GM18507 (cell line): ENCODE measurements around the gene PLEKHA5.
"Not testable (repeated sequence)": the region's sequence is repeated elsewhere in the genome, so short reads cannot be mapped to it uniquely, and the experiment has no call there.

Source experiments
- DNase-seq: peaks from one replicate; pipeline ENCODE4 v3.0.0; 2011; ENCODE audit warnings: low read depth; ENCODE audit not compliant: insufficient read length; ENCODE audit errors: extremely low spot score
- FAIRE-seq: peaks from 2 replicates; lab custom pipeline; 2011; peaks lifted over from hg19 to GRCh38; lab: Jason Lieb, UNC

Gene PLEKHA5, protein sequence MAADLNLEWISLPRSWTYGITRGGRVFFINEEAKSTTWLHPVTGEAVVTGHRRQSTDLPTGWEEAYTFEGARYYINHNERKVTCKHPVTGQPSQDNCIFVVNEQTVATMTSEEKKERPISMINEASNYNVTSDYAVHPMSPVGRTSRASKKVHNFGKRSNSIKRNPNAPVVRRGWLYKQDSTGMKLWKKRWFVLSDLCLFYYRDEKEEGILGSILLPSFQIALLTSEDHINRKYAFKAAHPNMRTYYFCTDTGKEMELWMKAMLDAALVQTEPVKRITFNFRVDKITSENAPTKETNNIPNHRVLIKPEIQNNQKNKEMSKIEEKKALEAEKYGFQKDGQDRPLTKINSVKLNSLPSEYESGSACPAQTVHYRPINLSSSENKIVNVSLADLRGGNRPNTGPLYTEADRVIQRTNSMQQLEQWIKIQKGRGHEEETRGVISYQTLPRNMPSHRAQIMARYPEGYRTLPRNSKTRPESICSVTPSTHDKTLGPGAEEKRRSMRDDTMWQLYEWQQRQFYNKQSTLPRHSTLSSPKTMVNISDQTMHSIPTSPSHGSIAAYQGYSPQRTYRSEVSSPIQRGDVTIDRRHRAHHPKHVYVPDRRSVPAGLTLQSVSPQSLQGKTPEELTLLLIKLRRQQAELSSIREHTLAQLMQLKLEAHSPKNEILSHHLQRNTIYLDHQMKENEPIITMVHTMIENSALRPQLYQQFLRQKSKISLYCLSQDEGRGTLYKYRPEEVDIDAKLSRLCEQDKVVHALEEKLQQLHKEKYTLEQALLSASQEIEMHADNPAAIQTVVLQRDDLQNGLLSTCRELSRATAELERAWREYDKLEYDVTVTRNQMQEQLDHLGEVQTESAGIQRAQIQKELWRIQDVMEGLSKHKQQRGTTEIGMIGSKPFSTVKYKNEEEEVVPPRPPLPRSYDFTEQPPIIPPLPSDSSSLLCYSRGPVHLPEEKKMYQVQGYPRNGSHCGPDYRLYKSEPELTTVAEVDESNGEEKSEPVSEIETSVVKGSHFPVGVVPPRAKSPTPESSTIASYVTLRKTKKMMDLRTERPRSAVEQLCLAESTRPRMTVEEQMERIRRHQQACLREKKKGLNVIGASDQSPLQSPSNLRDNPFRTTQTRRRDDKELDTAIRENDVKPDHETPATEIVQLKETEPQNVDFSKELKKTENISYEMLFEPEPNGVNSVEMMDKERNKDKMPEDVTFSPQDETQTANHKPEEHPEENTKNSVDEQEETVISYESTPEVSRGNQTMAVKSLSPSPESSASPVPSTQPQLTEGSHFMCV

DNA sequence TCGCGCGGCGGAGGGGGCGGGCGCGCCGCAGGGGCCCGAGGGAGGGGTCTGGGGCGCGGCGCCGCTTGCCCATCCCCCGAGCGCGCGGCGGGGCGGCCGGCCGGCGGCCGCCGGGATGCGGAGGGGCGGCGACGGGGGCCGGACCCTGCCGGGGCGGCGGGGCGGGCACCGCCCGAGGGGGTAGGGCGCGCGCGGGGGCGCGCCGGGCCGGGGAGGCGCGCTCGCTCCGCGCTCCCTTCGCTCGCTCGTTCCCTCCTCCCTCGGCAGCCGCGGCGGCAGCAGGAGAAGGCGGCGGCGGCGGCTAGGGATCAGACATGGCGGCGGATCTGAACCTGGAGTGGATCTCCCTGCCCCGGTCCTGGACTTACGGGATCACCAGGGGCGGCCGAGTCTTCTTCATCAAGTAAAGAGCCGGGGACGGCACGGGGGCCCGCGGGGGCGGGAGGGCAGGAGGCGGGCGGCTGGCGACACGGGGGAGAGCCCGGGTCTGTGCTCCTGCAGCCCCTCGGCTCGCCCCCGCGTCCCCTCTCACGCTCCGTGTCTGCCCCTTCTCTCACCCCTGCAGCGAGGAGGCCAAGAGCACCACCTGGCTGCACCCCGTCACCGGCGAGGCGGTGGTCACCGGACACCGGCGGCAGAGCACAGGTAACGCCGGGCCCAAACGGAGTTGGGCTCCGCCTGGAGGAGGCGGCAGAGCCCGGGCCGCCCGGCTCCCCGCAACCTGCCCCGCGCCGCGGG, at the start of gene PLEKHA5:
TSS of gene PLEKHA5 (plus strand) at position 248 of the 738 bp plus-strand sequence. CDS start at position 315, 67 bp downstream.
- FAIRE-seq, result no peak
- DNase-seq, result no peak

DNA sequence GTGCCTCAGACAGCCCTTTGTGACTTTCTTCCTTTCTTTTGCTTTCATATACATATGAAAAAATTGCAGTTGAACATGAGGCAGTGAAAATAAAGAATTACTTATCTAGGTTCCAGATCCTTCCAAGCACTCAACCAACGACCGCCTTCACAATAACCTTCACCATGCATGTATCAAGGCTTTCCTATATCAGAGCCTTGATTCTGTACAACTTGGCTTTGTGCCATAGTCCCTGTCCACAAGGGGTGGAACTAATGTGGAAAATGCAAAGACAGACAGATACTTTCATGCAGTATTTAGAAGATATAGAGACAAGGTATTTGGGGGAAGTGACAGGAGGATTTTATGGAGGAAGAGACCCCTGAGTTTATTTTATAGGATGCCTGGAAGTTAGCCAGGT, 48.6 kb upstream of the PLEKHA5 start:
- FAIRE-seq (no peak), DNase-seq (no peak)

DNA sequence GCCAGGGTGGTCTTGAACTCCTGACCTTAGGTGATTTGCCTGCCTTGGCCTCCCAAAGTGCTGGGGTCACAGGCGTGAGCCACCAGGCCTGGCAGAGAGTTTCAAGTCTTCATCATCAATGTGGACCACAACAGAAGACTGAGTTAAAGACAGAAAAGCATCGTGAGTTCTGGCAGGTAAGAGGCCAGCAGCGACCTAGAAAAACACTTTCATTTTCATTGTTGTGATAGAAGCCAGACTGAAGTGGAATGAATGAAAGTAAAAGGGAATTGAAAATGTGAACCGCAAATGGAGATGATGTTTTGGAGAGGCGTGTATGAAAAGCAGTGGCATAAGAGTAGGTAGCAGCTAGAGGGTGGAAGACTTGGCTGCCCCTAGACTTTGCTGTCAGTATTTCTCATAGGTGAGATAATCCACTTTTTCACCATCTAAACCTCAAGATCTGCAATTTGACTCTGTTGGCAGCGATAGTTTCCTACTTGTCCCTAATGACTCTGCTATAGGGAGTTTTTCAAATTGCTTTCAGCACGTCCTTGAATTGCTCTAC, 47.1 kb upstream of the PLEKHA5 start:
- DNase-seq (no peak), FAIRE-seq (no peak)

DNA sequence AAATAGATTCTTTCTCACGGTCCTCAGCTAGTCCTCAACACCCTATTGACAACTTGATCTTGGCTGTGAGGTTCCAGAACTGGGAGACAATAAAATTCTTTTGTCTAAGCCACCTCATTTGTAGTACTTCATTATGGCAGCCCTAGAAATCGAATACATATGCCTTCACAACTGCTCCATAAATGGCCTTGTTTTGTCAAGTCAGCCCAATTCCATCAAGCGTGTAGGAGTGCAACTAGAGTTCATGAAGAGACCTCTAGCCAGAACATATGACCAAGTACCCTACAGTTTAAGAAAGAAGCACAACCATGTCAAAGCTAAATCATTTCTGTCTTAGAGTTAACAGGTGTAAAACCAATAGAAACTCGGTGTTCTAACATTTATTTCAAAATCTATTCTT, 45.0 kb upstream of the PLEKHA5 start:
- DNase-seq (no peak), FAIRE-seq (no peak)

DNA sequence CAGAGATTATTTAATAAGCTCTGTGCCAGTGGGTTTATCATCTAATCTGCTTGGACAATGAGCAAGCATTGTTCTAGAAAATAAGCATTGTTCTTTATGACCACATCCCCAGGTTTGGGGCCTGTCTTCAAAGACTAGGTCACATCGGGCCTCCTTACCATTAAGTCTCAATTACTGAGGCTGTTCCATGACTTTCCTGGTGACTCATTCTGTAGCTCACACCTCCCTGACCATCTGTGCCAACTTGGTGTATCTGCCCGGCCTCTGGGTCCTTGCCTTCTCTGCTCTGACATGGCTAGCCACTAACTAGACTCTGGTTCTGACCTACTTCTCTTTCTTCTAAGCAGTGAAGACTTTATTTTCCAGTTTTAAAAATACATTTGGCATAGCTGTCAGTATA, 44.4 kb upstream of the PLEKHA5 start:
- FAIRE-seq (no peak), DNase-seq (no peak)

DNA sequence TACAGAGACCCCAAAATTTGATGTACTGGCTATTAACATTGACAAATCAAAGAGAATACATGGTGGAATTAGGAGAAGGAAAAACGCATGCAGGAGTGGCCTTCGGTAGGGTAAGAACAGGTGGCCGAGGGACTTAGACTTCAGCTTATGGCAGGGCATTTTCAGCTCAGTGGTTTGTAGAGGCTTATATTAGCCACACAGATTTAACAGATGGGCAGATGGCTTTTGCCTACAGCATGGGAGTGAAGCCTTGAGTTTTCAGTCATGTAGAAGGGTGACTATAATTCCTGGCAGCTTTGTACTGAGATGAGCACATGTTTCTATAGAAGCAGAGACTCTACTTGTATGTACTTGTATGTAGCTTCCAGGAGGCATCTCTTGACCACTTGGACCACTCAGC, 40.9 kb upstream of the PLEKHA5 start:
- FAIRE-seq, result no peak

DNA sequence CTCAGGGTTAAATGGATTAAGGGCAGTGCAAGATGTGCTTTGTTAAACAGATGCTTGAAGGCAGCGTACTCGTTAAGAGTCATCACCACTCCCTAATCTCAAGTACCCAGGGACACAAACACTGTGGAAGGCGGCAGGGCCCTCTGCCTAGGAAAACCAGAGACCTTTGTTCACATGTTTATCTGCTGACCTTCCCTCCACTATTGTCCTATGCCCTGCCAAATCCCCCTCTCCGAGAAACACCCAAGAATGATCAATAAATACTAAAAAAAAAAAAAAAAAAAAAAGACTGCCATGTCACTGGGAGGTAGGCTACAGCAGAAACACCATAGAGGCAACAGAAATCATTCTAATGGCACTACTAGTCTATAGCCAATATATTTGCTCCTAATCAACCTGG, 37.1 kb upstream of the PLEKHA5 start:
- FAIRE-seq, DNase-seq: not testable (repeated sequence)

More for the DNA sequence above, 40.9 kb upstream of the PLEKHA5 start:
- DNase-seq, result no peak

DNA sequence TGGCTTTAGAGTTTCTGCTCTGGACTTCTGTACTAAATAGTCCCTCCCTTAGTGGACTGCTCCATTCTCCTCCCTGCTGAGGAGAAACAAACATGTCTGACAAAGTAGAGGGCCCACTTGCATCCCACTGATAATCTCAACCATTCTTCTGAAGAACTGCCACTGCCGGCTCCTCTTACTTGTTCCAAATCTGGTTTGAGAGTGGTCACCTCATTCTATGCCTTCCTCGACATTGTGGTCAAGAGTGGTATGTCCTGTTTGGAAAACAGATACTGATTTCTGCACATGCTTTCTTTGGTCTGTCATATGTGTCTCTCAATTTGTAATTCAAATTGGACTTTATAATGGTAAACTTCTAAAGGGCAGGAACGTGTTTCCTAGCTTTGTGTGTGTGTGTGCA, 36.3 kb upstream of the PLEKHA5 start:
- FAIRE-seq (no peak), DNase-seq (no peak)

DNA sequence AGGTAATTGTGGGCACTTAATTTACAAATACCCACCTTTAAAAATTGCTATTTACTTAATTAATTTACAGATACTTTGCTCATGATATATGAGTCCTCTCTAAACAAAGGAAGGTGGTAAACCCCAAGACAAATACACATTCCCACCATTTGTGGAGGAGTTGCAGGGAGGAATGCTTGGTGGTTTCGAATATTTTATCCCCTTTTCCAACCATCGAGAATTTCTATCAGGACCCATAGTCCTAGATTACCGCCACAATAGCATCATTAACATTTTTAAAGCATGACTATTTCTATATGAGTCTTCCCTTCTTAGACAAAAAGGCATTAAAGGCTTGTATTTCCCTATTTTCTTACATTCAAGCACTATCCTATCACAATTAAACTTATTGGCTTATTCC, 34.2 kb upstream of the PLEKHA5 start:
- FAIRE-seq, result no peak
- no peak for DNase-seq

DNA sequence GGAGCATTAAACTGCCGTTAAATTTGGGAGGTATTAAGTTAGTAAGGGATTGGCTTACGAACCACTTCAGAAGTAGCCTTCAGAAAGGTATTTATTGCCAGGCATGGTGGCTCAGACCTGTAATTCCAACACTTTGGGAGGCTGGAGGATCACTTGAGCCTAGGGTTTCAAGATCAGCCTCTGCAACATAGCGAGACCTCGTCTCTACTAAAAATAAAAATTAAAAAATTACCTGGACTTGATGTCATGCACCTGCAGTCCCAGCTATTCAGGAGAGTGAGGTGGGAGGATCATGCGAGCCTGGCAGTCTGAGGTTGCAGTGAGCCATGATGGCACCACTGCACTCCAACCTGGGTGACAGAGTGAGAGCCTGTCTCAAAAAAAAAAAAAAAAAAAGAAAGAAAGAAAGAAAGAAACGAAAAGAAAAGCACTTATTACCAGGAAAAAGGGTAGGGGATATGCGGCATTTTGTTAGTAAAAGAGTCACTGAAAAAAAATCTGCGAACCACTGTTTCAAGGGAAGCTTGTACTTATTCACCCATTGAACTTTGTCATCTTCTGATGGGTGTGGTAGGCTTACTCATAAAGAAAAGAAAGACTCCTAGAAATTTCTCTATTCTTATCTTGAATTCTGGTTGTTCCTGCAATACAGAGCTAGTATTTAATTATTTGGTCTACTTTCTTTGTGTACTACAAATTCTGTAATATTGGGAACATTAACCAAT, 33.6 kb upstream of the PLEKHA5 start:
- no peak for FAIRE-seq

DNA sequence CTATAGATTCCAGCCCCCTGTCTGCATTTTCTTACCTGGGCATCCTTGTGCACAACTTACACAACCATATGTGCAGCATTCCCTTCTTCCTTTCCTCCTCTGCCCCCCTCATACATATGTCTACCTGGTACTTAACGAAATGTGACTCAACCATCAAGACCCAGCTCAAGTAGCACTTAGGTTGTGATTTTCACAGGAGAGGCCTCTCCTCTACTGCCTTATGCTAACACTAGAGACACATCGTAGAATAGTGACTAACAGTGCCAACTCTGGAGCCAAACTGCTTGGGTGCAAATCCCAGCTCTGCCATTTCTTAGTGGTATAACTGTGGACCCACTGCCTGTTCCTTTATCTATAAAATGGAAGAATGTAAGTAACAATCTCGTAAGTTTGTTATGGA, 24.1 kb upstream of the PLEKHA5 start:
- FAIRE-seq, result no peak
- DNase-seq, result no peak

More for the DNA sequence above, 33.6 kb upstream of the PLEKHA5 start:
- no peak for DNase-seq

DNA sequence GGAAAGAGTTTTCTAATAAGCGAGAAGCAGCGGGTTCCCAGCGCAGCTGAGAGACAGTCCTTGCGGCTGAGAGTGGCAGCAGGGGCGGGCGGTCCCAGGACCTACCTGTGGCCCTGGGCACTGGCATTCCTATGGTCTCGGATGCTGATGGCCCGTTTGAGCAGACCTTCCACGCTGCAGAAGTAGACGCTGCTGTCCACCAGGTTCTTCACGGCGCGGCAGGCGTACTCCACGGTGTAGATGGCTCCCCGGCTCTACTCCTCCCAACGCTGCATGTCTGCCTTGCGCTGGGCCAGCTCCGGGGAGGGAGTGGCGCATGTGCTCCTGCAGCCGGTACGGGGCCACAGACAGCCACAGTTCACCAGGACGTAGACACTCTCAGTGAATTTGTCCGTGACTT, 21.8 kb upstream of the PLEKHA5 start:
- FAIRE-seq (no peak), DNase-seq (no peak)

DNA sequence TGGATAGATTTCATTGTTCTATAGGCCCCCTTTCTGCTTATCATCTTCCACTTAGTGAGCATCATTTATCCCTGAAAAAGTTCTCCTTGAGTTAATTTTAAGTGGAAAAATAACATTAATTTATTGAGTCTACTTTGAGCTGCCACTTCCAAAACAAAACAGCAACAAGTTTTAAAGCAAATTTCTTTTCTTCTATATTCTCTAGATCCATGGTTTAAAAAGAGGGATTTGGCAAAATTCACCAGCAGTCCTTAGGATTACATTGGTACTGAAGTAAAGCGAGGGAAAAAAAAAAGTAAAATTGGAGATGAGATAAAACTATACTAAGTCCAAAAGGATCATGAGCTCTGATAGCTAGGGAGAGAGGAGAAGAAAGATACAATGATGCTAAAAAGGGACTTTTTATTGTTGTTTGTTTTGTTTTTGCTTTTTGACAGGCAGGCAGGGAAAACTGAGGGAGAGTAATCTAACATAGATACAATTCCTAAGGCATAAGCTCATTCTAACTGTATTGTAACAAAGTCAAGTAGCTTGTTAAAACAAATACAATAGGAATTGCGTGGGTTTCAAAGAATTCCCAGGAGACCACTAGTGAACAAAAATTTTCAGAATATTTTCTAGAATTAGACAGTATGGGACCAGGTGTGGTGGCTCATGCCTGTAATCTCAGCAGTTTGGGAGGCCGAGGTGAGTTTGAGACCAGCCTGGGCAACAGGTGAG, 19.2 kb upstream of the PLEKHA5 start:
- FAIRE-seq, result no peak
- DNase-seq, result no peak

DNA sequence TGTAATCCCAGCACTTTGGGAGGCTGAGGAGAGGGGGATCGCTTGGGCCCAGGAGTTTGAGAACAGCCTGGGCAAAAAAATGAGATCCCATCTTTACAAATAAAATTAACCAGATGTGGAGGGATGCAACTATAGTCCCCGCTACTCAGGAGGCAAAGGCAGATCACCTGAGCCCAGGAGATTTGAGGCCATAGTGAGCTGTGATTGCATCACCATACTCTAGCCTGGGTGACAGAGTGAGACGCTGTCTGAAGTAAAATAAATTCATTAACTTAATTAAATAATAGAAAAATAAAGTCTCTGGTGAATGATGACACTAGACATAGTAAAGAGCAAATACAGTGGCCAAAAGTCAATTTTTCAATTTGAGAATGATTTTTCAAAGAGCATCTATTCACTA, 16.1 kb upstream of the PLEKHA5 start:
- no peak for FAIRE-seq
- no peak for DNase-seq

DNA sequence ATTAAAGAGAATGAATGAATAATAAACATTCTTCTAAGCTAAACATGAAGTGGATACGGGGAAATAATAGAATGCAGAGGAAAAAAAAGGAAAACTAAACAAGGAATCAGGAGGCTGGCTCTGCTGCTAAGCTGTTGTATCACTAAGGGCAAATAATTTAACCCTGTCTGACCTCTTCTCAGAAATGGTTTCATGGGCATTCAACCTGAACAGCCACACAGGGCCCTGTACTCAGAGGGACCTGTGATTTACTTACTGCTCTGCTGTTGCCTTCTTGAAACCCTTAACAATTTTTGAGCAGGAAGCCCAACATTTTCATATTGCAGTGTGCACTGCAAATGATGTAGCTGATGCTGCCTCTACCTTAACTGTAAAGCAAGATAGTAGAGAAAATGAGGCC, 14.2 kb upstream of the PLEKHA5 start:
- DNase-seq (no peak), FAIRE-seq (no peak)

DNA sequence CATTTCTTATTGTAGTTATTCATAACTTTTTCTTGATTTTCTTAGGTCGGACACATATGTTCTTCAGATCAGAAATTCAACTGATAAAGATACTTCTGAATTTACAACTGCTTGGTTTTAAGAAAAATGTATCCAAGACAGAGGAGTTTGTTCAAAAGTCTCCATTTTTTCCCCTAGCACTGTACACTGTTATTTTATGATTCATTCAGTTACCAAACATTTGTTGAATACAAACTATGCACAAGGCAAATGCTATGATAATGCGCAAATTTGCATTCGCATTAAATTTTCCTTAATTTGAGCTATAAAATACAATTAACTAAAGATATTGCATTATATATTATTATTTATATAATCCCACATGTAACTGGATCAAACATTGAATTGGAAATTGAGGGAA, 10.1 kb upstream of the PLEKHA5 start:
- DNase-seq (no peak), FAIRE-seq (no peak)

DNA sequence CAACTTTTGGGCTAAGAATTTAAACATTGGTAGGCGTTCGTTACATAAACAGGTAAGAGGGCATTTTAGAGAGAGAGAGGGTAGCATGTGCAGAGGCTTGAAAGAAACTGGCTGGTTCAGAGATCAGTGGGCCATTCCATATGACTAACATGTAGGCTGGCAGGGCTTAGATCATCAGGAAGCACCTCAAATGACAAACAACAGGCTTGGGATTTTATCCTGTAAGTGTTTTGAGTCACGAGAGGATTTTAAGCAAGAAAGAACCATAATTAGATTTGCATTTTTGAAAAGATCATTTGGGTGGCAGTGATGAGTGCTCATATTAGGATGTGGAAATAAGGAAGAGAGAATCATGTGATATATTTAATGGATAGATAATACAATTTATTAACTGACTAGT, 8.7 kb upstream of the PLEKHA5 start:
- FAIRE-seq (no peak), DNase-seq (no peak)
